Lung microvascular endothelial cell (primary cell): ENCODE measurements around the gene FXYD7. TPM values are rescaled to one million over a fixed set of nuclear protein-coding genes. Genes with fewer than 3 reads are reported as not detected.

Source experiments
- DNase-seq, 2 donors: peaks; one replicate each; pipeline versions ENCODE4 v3.0.0 to v3.0.0-alpha.2; 2010; ENCODE audit warnings: low read depth in 2 of 2
- total RNA-seq: library from RNA; depleted of rRNA; stranded (reverse); fragments of >200 nt; gene quantifications from 2 replicates; pipeline ENCODE4 v1.2.1, GENCODE V29; 2014

FXYD7 gene
- total RNA-seq, 1 donor from 2014 or later, result not detected

DNA sequence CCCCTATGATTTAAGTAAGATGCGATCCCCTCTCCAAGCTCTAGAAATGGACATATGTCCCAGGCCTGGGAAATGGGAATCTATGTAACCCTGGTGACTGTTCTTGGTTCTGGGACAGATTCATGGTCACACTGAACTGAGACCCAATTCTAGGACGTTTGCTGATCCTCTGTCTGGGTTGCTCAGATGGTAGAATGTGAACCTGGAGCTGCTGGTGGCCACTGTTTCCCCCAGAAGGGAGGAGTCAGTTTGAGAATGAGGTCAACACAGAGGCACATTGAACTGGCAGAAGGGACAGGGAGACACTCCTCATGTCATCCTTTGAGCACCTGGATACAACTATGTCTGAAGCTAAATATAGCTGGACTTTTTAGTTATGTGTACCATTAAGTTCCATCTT lies 56.4 kb downstream of the FXYD7 start:
- DNase-seq, result no peak

DNA sequence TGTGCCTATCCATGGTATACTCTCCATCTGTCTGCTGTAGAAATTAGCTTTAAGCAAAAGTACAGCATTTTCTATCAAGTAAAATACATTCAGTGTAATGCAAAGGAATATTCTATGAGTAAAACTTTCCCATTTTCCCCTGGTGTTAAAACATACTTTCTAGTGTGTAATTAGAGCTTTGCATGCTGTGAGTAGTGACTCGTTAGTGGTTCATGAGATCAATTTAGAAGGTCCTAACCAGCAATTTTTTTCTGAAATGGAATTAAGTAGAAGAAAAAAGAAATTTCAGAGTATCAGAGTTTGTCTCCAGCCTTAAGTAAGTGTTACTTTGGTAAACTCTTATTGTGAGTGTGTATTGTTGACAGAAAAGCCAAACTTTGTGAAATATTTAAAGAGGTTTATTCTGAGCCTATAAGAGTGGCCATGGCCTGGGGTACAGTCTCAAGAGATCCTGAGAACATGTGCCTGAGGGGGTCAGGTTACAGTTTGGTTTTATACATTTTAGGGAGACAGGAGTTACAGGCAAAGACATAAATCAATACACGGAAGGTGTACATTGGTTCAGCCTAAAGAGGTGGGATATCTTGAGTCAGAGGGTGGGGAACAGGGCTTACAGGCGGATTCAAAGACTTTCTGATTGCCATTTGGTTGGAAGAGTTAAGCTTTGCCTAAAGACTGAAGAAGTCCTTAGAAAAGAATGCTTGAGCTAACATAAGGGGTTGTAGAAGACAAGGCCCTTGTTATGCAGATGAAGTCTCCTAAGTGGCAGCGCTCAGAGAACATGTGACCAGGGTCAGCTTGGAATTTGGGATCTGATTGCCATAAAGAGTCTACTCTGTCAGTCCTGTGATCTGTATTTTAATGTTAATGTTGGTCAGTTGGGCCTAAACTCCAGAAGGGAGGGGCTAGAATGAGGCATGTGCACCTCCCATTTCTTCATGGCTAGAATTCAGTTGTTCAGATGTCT lies 60.0 kb downstream of the FXYD7 start:
- DNase-seq, result no peak

Other genes with a start within 250 kb of the FXYD7 start
- 3.9 and 4.4 TPM in 2 replicates for gene ZNF30, start 216.4 kb upstream of the FXYD7 start, total RNA-seq
- gene ZNF792, start 179.0 kb upstream of the FXYD7 start, total RNA-seq, result 25.9 and 39.1 TPM in 2 replicates
- 24.6 and 32.9 TPM in 2 replicates for gene GRAMD1A, start 142.9 kb upstream of the FXYD7 start, total RNA-seq
- 5.2 and 5.7 TPM in 2 replicates for gene SCN1B, start 112.8 kb upstream of the FXYD7 start, total RNA-seq
- gene HPN, start 101.5 kb upstream of the FXYD7 start, total RNA-seq, result under 0.01 TPM in 2 replicates
- not detected in 2 replicates for gene FXYD3, start 27.4 kb upstream of the FXYD7 start, total RNA-seq
- not detected in 2 replicates for gene LGI4, start 8.2 kb upstream of the FXYD7 start, total RNA-seq
- not detected in 2 replicates for gene FXYD1, start 4.4 kb upstream of the FXYD7 start, total RNA-seq
- gene FXYD5, start 11.5 kb downstream of the FXYD7 start, total RNA-seq, result 14.2 and 17.9 TPM in 2 replicates
- gene FAM187B, start 85.5 kb downstream of the FXYD7 start, total RNA-seq, result not detected in 2 replicates
- gene LSR, start 105.7 kb downstream of the FXYD7 start, total RNA-seq, result 0.20 and 0.44 TPM in 2 replicates
- 25.5 and 52.2 TPM in 2 replicates for gene USF2, start 125.7 kb downstream of the FXYD7 start, total RNA-seq
- gene HAMP, start 139.3 kb downstream of the FXYD7 start, total RNA-seq, result under 0.01 TPM in 2 replicates
- gene MAG, start 148.9 kb downstream of the FXYD7 start, total RNA-seq, result not detected in 2 replicates
- gene CD22, start 185.9 kb downstream of the FXYD7 start, total RNA-seq, result 0.22 TPM in 1 of 2 replicates, not detected in the other
- not detected in 2 replicates for gene FFAR1, start 204.6 kb downstream of the FXYD7 start, total RNA-seq
- under 0.01 TPM in 1 of 2 replicates, not detected in the other for gene FFAR3, start 215.2 kb downstream of the FXYD7 start, total RNA-seq
- gene GPR42, start 227.8 kb downstream of the FXYD7 start, total RNA-seq, result not detected in 2 replicates